A549 (cell line): ENCODE results near the gene MEF2B.

Experiments
- BHLHE40 ChIP-seq: IDR thresholded peaks from 2 replicates; pipeline ENCODE4 v1.6.1; 2012; ENCODE audit warnings: low read depth, low read length, inconsistent platforms
- CHD2 ChIP-seq: fragments of 150-350 bp; IDR thresholded peaks from 2 replicates; pipeline ENCODE4 v1.6.1; 2014; ENCODE audit warnings: low read length; ENCODE audit not compliant: partially characterized antibody
- HDAC2 ChIP-seq: fragments of 200-600 bp; sonication (generic); IDR thresholded peaks from 2 replicates; pipeline ENCODE4 v1.6.1; 2016
- MAFK ChIP-seq: fragments of 450-650 bp; IDR thresholded peaks from 2 replicates; pipeline ENCODE4 v1.6.1; 2014; ENCODE audit not compliant: partially characterized antibody
- NR3C1 ChIP-seq: fragments of >200 bp; sonication (Bioruptor Twin); formaldehyde crosslinking; IDR thresholded peaks from 3 replicates; pipeline ENCODE4 v1.6.1; 2017
- POLR2A ChIP-seq: IDR thresholded peaks from 2 replicates; pipeline ENCODE4 v1.6.1; 2012; ENCODE audit warnings: mild to moderate bottlenecking, low read length
- RFX5 ChIP-seq: fragments of 450-650 bp; IDR thresholded peaks from 2 replicates; pipeline ENCODE4 v1.7.1; 2014; ENCODE audit warnings: antibody characterized with exemption, mild to moderate bottlenecking, moderate library complexity
- TF ChIP-seq, protein P1 (sequence below): fragments of 450-650 bp; IDR thresholded peaks from 2 replicates; pipeline ENCODE4 v1.6.1; 2014; ENCODE audit warnings: antibody characterized with exemption
- TF ChIP-seq, protein P2 (sequence below): fragments of >200 bp; sonication (Bioruptor Twin); formaldehyde crosslinking; IDR thresholded peaks from 3 replicates; pipeline ENCODE4 v1.5.1; 2016
- TF ChIP-seq, protein P3 (sequence below): IDR thresholded peaks from 2 replicates; pipeline ENCODE4 v1.6.1; 2012
- TF ChIP-seq, protein P4 (sequence below): fragments of 200-600 bp; sonication (generic); IDR thresholded peaks from 2 replicates; pipeline ENCODE4 v1.6.1; 2016; ENCODE audit warnings: antibody characterized with exemption, mild to moderate bottlenecking, moderate library complexity

DNA sequence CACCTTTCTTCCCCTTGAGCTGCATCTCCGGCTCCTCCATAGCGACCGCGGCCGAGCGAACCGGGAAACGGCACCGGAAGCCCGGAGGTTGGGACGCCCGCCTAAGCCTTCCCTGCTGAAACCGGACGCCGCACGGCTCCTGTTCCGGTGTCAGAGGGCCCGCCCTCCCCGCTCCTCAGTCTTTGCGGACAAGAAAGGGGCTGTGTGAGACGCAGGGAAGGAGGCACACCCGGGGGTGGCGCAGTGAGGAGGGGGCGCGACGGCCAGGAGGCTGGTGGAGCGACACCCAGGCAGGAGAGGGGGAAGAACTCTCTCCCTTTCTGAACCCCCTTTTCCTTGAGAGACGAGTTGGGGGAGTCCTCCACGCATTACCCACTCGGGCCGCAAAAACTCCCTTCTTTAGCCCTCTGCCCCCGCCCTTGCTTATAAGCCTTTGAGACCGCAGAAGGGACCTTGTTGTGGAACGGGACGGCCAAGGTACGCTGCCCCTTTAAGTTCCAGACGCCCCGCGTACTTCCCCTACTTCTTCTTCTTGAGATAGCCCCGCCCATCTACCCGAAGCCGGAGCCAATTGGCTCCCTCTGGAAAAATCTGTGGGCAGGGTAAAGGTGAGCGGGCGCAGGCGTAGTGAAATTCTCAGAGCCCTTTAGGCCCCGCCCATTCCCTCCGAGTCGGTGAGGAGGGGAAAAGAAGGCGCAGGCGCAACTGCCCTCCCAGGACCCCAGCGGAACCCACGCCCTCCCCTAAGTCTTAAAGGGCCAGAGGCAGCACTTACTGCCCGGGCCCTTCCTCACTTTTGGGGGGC is 22.2 kb upstream of the MEF2B start, which contains the start of the genes BORCS8 and RFXANK:
- TF ChIP-seq, protein P1, sequence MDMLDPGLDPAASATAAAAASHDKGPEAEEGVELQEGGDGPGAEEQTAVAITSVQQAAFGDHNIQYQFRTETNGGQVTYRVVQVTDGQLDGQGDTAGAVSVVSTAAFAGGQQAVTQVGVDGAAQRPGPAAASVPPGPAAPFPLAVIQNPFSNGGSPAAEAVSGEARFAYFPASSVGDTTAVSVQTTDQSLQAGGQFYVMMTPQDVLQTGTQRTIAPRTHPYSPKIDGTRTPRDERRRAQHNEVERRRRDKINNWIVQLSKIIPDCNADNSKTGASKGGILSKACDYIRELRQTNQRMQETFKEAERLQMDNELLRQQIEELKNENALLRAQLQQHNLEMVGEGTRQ = no peak
- TF ChIP-seq, protein P2, sequence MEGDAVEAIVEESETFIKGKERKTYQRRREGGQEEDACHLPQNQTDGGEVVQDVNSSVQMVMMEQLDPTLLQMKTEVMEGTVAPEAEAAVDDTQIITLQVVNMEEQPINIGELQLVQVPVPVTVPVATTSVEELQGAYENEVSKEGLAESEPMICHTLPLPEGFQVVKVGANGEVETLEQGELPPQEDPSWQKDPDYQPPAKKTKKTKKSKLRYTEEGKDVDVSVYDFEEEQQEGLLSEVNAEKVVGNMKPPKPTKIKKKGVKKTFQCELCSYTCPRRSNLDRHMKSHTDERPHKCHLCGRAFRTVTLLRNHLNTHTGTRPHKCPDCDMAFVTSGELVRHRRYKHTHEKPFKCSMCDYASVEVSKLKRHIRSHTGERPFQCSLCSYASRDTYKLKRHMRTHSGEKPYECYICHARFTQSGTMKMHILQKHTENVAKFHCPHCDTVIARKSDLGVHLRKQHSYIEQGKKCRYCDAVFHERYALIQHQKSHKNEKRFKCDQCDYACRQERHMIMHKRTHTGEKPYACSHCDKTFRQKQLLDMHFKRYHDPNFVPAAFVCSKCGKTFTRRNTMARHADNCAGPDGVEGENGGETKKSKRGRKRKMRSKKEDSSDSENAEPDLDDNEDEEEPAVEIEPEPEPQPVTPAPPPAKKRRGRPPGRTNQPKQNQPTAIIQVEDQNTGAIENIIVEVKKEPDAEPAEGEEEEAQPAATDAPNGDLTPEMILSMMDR = no peak
- no peak; the same call in 1 of the 2 replicates for TF ChIP-seq HDAC2
- peak; percentile 44 for TF ChIP-seq POLR2A
- TF ChIP-seq, protein P3, sequence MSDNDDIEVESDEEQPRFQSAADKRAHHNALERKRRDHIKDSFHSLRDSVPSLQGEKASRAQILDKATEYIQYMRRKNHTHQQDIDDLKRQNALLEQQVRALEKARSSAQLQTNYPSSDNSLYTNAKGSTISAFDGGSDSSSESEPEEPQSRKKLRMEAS = peak; percentile 77
- no peak for TF ChIP-seq CHD2
- TF ChIP-seq BHLHE40 = no peak
- no peak for TF ChIP-seq NR3C1
- TF ChIP-seq RFX5 = no peak
- TF ChIP-seq MAFK = no peak
- TF ChIP-seq, protein P4, sequence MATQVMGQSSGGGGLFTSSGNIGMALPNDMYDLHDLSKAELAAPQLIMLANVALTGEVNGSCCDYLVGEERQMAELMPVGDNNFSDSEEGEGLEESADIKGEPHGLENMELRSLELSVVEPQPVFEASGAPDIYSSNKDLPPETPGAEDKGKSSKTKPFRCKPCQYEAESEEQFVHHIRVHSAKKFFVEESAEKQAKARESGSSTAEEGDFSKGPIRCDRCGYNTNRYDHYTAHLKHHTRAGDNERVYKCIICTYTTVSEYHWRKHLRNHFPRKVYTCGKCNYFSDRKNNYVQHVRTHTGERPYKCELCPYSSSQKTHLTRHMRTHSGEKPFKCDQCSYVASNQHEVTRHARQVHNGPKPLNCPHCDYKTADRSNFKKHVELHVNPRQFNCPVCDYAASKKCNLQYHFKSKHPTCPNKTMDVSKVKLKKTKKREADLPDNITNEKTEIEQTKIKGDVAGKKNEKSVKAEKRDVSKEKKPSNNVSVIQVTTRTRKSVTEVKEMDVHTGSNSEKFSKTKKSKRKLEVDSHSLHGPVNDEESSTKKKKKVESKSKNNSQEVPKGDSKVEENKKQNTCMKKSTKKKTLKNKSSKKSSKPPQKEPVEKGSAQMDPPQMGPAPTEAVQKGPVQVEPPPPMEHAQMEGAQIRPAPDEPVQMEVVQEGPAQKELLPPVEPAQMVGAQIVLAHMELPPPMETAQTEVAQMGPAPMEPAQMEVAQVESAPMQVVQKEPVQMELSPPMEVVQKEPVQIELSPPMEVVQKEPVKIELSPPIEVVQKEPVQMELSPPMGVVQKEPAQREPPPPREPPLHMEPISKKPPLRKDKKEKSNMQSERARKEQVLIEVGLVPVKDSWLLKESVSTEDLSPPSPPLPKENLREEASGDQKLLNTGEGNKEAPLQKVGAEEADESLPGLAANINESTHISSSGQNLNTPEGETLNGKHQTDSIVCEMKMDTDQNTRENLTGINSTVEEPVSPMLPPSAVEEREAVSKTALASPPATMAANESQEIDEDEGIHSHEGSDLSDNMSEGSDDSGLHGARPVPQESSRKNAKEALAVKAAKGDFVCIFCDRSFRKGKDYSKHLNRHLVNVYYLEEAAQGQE = no peak
